ENCODE data around the gene STARD3NL.
"Not testable (repeated sequence)": the region's sequence is repeated elsewhere in the genome, so short reads cannot be mapped to it uniquely, and the experiment has no call there.

STARD3NL gene

GRCh38 chr7:38229386-38229785 is 51.3 kb downstream of the STARD3NL start:
- no peak for TF ChIP-seq CTCF (IDR thresholded peaks at IDR 0.05; ENCODE audit: low read depth, low read length, missing control alignments)
- in situ Hi-C loops (cut with HindIII; ENCODE audit: low sequenced_read_pairs): loop anchor here (10.0 kb wide), 1 partner anchor 325 kb away; no protein-coding TSS in a partner anchor
- H3K4me3 ChIP-seq (ENCODE audit: low read depth, low read length): no peak overlapping the region
- DNase-seq (ENCODE audit: low read depth): peak; percentile 91

- in situ Hi-C loops (cut with HindIII; ENCODE audit: low sequenced_read_pairs): loop anchor here (10.0 kb wide), 1 partner anchor 325 kb away; no protein-coding TSS in a partner anchor
- no peak for TF ChIP-seq CTCF (IDR thresholded peaks at IDR 0.05; ENCODE audit: low read depth, low read length, missing control alignments)
- DNase-seq (ENCODE audit: low read depth): no peak
- no peak overlapping the region for H3K4me3 ChIP-seq (ENCODE audit: low read depth, low read length)
Observed at GRCh38 chr7:38229884-38230642, 52.0 kb downstream of the STARD3NL start.

- peak; percentile 82 for DNase-seq (ENCODE audit: low read depth)
- no peak overlapping the region for H3K4me3 ChIP-seq (ENCODE audit: low read depth, low read length)
- TF ChIP-seq CTCF (IDR thresholded peaks at IDR 0.05; ENCODE audit: low read depth, low read length, missing control alignments): no peak
- in situ Hi-C loops (cut with HindIII; ENCODE audit: low sequenced_read_pairs): no loop called here
Observed at GRCh38 chr7:38232502-38233366, 54.7 kb downstream of the STARD3NL start.

- H3K4me3 ChIP-seq (ENCODE audit: low read depth, low read length); in situ Hi-C loops (cut with HindIII; ENCODE audit: low sequenced_read_pairs); DNase-seq (ENCODE audit: low read depth): not testable (repeated sequence)
Observed at GRCh38 chr7:38234759-38235158, 56.7 kb downstream of the STARD3NL start.

- no peak overlapping the region for H3K4me3 ChIP-seq (ENCODE audit: low read depth, low read length)
- no peak for TF ChIP-seq CTCF (IDR thresholded peaks at IDR 0.05; ENCODE audit: low read depth, low read length, missing control alignments)
- no peak for DNase-seq (ENCODE audit: low read depth)
- in situ Hi-C loops (cut with HindIII; ENCODE audit: low sequenced_read_pairs): no loop called here
Observed at GRCh38 chr7:38235606-38236005, 57.6 kb downstream of the STARD3NL start.

GRCh38 chr7:38239129-38239528 is 61.1 kb downstream of the STARD3NL start:
- in situ Hi-C loops (cut with HindIII; ENCODE audit: low sequenced_read_pairs); DNase-seq (ENCODE audit: low read depth); H3K4me3 ChIP-seq (ENCODE audit: low read depth, low read length): not testable (repeated sequence)

- DNase-seq (ENCODE audit: low read depth): no peak
- in situ Hi-C loops (cut with HindIII; ENCODE audit: low sequenced_read_pairs): no loop called here
- TF ChIP-seq CTCF (IDR thresholded peaks at IDR 0.05; ENCODE audit: low read depth, low read length, missing control alignments): no peak
- no peak overlapping the region for H3K4me3 ChIP-seq (ENCODE audit: low read depth, low read length)
Observed at GRCh38 chr7:38241071-38241470, 63.0 kb downstream of the STARD3NL start.

Measured in astrocyte of the cerebellum (primary cell).